GM21619 (cell line): ENCODE data around the gene NSG1.
"Not testable (repeated sequence)": the region's sequence is repeated elsewhere in the genome, so short reads cannot be mapped to it uniquely, and the experiment has no call there.

Experiments used
- ATAC-seq: cut with Tn5 transposase; IDR thresholded peaks from one replicate; pipeline ENCODE4 v1.9.1; 2021; ENCODE audit not compliant: unreplicated experiment

Gene NSG1, protein sequence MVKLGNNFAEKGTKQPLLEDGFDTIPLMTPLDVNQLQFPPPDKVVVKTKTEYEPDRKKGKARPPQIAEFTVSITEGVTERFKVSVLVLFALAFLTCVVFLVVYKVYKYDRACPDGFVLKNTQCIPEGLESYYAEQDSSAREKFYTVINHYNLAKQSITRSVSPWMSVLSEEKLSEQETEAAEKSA

DNA sequence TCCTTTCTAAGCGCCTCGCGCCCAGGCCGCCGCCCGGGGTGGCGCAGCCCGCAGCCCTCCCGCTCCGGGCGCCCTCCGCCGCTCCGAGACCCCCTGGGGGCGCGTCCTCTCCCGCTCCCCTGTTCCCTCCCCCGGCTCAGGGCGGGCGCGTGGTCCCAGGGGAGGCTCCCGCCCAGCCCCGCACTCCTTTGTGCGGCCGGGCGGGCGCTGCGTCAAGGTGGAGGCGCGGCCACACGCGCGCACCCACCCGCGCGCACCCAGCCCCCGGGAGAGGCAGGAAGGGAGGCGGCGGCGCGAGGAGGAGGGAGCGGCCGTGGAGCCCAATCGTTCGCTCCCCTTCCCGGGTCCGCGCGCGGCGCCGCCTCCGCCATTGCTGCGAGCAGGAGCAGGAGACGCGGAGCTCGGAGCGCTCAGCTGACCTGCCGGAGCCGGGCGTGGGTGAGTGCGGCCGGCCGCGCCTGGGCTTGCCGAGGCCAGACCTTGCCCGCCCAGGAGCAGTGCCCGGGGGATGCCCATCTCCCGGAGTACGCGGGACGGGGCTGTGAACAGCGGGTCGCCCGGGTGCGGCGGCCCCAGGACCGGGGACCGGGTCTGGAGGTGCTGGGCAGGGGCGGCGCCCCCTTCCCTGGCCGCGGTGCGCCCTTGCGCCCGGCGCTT lies at the start of gene NSG1:
NSG1 (plus strand) TSS at position 367 of the 657 bp plus-strand sequence. CDS start 528 bp downstream, outside the sequence.
- ATAC-seq, result no peak

DNA sequence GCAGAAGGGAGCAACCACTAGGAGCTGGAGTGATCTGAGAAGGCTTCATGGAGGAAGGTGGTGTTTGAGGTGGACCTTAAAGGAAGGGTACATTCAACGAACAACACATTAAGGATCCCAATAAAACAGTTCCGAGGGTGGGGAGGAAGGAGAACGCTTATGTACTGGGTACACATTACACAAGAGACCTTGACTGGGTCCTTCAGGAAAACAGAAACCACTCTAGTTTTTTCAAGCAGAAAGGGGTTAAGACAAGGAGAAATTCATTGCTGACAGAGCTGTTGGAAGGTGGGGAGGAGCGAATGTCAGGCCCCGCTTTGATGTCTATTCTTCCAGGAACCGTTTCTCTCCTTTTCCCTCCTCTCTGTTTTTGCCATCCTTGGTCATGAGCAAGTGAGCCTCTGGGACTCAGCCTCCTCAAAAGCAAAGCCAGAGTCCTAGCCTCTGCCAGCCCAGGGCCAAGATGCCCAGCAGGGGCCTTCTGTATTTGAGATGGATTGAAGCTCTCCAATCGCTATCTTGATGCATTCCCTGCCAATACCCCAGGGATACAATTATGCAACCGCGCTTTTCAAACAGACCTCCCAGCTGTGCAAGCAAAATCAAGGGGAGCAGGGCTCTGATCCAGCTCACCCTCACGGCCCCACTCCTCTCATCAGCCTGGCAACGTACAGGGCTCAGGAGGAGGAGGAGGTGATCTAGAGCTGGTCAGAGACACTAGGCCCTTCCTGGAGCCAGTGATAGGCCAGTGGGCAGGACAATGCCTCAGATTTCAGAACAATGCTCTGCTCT lies 48.5 kb upstream of the NSG1 start:
- no peak for ATAC-seq

DNA sequence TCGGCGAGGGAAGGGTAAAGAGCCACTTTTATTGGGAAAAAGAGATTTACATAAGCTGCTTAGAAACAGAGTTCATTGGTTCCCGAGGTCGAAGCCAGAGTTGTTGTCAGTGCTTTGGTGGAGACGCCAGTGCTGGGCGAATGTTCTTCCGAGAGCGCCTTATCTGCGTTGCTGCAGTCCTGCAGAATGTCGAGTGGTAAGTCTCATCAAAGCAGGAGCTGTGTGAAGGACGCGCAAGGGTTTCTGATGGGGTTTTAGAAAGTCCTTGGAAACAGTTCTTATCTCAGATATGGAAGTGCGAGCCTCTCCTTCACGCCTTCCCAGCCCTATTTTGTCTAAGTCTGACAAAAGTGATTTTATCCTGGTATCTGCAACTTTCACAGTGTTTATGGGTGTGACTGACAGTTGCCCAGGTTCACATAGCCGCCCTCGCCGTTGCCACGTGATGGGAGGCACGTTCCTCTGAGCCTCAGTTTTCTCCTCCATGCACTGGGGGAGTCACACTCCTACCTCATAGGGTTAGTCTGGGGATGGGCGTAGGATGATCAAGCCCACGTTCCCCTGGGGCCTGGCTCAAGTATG lies 47.3 kb upstream of the NSG1 start:
- no peak for ATAC-seq

DNA sequence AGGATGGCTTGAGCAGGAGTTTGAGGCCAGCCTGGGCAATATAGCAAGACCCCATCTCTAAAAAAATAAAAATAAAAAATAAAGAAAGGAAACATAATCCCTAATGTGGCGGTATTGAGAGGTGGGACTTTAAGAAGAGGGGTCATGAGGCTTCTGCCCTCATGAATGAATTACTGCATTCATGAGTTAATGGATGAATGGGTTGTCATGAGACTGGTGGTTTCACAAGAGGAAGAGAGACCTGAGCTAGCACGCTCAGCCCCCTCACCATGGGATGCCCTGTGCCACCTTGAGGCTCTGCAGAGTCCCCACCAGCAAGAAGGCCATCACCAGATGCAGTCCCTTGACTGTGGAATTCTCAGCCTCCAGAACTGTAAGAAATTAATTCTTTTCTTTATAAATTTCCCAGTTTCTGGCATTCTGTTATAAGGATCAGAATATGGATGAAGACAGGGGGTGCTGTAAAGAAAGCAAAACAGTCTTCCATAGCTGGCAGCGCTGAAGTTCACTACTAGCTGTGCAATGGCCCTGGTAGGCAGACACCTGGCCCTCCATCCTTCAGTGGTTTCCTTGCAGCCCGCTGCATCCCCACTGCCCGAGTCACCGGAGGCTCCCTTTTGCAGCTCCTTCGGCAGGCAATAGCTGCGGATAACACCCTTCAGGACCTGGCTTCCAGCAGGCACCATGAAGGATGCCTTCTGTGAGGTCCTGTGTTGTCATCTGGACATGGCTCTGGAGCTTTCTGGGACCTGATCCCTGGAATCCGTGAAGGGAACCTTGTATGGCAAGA lies 44.8 kb upstream of the NSG1 start:
- ATAC-seq, result no peak

DNA sequence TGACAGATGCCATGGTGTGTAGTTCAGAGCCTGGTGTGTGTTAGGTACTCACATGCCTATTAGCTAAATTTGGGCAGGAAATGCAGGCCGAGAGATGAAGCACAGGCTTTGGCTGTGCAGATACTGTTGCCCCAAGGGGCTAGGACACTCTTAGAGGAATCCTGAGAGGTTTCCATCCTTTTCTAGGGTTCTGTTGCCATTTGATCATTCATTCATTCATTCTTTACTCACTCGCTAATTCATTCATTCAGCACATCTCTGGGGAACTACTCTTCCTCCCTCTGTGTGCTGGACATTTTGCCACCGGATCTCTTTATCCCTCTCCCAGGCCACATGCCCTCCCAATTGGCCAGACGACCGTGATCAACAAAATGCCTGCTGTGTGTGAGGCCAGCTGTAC lies 43.9 kb upstream of the NSG1 start:
- no peak for ATAC-seq

DNA sequence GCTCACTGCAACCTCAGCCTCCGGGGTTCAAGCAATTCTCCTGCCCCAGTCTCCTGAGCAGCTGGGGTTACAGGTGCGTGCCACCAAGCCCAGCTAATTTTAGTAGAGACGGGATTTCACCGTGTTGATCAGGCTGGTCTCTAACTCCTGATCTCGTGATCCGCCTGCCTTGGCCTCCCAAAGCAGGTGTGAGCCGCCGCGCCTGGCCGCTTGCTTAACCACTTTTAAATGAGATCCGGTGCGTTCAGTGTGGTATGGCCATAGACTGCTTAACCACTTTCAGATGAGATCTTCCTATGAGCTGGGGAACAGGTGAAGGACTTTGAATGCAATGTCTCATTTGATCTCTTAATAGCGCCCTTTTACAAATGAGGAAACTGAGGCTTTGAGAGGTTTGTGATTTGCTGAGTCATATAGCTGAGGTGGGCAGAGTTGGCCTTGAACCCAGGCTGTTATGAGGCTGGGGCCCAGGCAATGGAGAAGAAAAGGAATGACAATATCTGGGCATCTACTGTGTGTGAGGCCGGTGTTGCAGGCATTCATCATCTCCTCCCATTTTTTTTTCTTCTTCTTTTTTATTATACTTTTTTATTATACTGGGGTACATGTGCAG lies 41.9 kb upstream of the NSG1 start:
- ATAC-seq, result peak; percentile 91

DNA sequence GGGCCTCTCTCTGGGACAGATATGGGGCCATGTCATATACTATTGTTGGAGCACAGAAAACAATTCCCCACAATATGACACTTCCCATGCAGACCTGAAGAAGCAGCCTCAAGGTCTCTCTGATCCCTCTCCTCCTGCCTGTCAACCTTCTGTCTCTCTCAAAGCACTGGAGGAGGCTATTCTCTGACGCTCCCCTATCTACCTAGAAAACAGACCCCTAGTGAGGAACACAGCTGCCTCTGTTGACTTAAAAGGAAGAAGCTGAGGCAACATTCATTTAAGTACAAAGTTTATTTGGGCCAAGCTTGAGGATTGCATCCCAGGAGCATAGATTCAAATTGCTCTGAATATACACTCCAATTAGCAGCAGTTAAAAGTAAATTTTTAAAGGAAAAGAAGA lies 39.3 kb upstream of the NSG1 start:
- ATAC-seq, result no peak

DNA sequence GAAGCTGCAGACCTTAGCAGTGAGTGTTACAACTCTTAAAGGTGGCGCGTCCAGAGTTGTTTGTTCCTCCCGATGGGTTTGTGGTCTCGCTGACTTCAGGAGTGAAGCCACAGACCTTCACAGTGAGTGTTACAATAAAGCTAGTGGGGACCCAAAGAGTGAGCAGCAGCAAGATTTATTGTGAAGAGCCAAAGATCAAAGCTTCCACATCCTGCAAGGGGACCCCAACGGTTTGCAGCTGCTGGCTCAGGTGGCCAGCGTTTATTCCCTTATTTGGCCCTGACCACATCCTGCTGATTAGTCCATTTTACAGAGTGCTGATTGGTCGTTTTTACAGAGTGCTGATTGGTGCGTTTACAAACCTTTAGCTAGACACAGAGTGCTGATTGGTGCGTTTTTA lies 38.3 kb upstream of the NSG1 start:
- not testable (repeated sequence) for ATAC-seq

DNA sequence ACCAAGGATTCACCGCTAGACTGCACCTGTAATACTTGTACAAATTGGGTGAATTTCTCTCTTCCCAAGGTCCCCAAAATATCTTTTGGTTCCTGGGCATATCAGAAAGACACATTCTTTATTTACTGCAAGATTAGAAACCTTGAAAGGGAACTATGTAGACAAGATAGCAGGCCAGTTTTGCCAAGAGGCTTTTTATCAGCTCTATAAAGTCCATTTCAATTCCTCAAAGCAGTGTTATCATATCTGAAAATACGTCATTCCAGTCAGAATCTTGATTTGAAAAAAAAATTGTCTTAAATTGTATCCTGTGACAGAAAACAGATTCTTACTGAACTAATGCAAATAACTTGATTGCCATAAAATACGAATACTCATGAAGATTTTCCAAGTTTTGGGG lies 37.0 kb upstream of the NSG1 start:
- ATAC-seq, result no peak

DNA sequence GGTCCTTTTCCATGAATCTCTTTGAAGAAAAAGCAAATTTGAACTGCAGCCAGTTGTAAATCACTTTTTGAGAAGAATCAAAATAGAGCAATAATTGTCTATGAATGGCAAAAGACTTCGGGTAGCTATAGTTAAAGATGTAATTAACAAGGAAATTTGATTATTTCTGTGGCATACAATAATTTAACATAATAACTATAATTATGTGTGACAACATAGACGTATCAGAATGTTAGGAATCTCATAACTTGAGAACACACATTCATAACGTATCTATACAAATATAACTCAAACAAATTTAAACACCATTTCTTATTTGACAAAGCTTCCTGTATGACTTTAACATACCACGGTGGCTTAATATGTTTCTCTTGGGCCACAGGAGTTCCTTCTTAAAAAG lies 36.0 kb upstream of the NSG1 start:
- no peak for ATAC-seq

DNA sequence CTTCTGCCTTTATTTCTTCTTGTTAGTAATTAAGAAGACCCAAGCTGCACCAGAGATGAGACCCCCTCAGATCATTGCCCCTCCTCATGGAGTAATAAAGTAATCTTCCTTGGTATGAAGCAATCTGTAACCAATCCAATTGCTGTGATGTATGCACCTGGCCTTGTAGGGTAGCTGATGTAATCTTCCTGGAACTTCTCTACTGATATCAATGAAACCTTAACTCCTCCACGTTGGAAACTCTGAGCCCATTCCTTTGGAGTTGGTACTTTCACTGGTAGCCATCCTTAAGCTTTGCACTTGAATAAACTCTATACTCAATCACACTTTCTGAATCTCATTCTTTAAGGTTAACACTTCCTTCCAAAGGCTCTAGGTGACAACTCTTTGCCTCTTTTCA lies 31.6 kb upstream of the NSG1 start:
- no peak for ATAC-seq

DNA sequence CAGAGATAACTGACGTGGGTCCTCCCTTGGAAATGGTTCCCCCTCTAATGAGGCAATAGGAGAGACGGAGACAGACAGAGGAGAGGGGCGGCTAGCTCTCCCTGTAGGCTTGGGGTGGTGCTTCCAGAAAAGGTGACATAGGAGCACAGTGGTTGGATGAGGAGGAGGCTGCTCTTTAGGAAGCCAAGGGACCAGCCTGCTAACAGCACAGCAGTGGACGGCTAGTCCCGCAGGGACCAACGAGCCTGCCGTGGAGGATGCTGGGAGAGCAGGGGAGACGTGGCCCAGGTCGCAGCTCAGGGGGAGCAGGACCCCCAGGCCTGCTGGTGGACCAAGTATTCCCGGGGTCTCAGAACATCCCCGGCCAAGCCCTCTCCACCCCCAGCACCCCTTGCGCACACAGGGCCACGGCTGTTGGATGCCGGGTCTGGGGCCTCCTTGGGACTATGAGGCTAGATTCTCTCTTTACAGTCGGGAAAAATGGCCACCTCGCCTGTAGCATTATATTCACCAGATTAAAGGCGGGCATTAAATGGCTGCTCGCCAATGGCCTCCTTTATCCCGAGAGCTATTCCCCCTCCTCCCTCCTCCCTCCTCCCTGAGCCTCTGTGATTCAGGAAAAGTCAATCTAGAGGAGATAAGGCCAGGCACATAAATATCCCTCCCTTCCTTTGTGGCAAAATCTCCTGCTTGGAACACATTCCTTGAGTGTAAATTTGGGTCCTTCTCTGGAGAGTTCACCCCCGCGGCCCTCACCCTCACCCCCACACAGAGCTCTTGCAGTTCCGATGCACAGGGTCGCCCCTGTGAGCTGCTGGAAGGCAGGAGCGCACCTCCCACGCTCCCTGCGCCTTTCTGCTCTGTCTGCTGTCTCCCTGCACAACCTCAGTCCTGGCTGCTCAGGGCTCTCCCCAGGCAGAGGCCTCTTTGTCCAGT lies 30.5 kb upstream of the NSG1 start:
- ATAC-seq, result no peak

DNA sequence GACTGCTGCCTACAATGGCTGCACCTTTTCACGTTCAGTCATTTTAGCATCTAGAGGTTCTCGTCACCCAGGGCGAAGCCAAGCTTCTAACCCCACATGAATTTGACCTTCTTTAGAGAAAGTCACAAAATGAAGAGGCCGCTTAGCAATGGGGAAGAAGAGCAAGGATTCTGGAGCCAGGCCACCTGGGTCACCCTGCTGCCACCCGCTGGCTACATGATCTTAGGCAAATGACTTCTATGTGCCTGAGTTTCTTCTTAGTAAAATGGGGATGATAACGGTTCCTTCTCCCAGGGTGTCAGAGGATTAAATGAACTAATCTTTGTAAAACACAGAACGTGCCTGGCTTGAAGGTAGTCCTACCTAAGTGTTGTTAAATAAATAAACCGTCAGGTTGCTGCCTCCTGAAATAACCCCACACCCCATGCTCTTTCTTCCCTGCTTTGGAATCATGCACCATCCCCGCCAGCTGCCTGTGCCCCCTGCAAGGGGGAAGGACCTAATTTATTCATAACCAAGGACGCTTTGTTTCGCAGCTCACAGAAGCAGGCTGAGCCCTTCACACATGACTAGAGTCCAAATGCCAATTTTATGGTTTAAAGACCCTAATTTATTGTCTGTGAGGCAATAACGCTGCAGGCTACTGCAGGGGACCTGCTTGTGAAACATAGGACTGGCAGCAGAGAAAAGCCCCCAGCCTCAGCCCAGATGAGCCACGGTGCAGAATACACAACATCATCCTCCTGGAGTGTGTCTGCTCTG lies 28.6 kb upstream of the NSG1 start:
- ATAC-seq, result no peak

DNA sequence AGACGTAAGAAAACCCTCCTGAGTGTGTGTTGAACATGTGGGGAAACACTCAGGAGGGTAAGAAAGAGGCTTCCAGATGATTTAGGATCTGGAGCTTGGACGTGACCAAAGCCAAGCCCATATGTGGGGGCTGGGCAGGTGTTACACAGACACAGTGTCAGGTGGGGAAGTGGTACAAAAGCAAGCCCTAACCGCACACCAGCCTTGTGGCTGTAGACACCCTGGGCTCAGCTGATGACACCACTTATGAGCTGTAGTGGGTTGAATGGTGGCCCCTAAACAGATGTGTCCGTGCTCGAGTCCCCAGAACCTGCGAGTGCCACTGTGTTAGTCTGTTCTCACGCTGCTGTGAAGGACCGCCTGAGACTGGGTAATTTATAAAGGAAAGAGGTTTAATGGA lies 25.0 kb upstream of the NSG1 start:
- no peak for ATAC-seq

DNA sequence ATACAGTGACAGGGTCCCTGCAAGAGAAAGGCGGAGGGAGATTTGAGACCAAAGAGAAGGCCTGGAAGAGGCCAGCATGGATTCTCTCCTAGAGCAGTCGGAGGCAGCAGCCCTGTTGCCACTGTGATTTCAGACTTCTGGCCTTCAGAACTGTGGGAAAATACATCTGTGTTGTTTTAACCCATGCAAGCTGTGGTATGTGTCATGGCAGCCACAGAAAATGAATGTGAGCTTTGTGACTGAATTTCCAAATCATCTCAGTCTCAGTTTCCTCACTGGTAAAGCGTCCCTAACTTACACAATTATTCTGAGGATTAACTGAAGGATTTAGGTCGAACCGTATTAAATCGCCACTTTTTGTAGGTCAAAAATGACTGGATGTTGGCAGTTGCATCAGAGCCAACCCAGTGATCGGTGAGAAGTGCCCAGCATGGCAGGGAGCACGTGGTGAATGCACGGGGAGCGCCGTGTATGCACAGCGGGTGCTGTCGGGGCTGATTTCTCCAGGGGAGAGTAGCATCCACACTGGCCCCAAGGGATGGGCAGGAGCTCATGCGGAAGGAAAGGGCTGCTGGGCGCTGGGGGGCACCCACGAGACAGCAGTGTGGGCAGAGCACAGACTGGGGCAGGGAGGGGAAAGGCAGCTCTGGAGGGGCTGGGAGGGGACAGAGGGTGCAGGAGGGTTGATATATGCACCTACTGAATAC lies 23.8 kb upstream of the NSG1 start:
- ATAC-seq, result no peak

DNA sequence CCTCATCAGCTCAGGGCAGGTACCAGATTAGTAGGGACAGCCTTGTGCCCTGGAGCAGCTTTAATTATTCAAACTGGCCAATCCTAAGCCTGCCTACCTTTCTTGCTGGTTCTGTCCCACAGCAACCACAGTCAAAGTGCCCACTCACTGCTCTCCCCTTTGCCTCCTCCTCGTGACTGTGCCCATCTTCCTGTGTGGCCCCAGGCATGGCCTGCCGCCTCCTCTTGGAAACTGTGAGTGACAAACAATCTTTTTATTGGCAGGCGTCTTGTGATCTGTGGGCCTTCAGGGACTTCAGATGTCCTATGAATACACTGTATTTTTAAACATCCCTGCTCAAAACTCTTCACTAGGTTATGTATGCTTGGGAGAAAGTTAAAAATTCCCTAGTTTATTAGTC lies 22.8 kb upstream of the NSG1 start:
- no peak for ATAC-seq

DNA sequence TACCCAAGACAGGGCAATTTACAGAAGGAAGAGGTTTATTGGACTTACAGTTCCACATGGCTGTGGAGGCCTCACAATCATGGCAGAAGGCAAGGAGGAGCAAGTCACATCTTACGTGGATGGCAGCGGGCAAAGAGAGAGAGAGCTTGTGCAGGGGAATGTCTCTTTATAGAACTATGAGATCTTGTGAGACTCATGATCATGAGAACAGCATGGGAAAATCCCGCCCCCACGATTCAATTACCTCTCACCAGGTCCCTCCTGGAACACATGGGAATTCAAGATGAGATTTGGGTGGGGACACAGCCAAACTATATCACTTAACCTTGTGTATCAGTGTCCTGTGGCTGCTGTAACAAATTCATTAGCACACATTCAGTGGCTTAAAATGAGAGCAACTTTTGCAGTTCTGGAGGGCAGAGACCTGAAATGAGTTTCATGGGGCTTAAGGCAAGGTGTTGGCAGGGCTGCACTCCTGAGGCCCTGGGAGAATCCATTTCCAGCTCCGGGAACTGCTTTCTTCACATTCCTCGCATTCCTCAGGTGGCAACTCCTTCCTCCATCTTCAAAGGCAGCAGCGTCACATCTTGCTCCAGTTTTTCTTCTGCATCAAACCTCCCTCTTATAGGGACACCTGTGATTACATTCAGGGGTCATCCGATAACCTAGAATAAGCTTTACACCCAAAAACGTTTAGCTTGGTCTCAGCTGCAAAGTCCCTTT lies 22.3 kb upstream of the NSG1 start:
- no peak for ATAC-seq
